HCT116 (cell line): ENCODE results near the gene NXN. TPM values are rescaled to one million over a fixed set of nuclear protein-coding genes. Genes with fewer than 3 reads are reported as not detected.

Experiments
- ATAC-seq: fragments of 200-7000 bp; cut with Tn5 transposase; 2 replicates; pipeline ENCODE4 v1.9.1; 2020; ENCODE audit warnings: mild to moderate bottlenecking, moderate library complexity
- BruUV-seq: library from RNA; stranded (reverse); fragments of 400-500 nt; replicated peaks from 2 replicates; lab custom pipeline; 2021; lab: Mats Ljungman, UMichigan
- CTCF ChIA-PET: fragments of 300-600 bp; sonication (Branson Sonifier 250); formaldehyde crosslinking; loops from one replicate; lab custom pipeline; 2021; ENCODE audit warnings: antibody characterized with exemption; lab: Charles Lee
- POLR2A ChIA-PET: fragments of 300-600, 350-600 bp; sonication (Branson Sonifier 250); formaldehyde crosslinking; loops from one replicate; lab custom pipeline; 2021; ENCODE audit warnings: antibody characterized with exemption; lab: Charles Lee
- RAD21 ChIA-PET, 2 experiments: fragments of 300-600 bp; sonication (Branson Sonifier 250); formaldehyde crosslinking; loops; one replicate each; lab custom pipeline; 2023; ENCODE audit warnings: low total read pairs in 2 of 2; ENCODE audit not compliant: uncharacterized antibody in 2 of 2, unreplicated experiment in 2 of 2, low non-redundant PET in 1 of 2; lab: Charles Lee
- DNase-seq: peaks from one replicate; pipeline ENCODE4 v3.0.0-alpha.2; 2010; ENCODE audit warnings: low read depth, low spot score
- H2AFZ ChIP-seq: fragments of 200-600 bp; shearing (Covaris generic), sonication (generic); 2 replicates; pipeline ENCODE4 v1.6.1; 2017; ENCODE audit warnings: low read depth, mixed run types, mixed read lengths, antibody characterized with exemption, low read length; ENCODE audit not compliant: poor library complexity, severe bottlenecking
- H3K27ac ChIP-seq: 2 replicates; pipeline ENCODE4 v1.5.1; 2012; ENCODE audit warnings: low read depth, low read length
- H3K27me3 ChIP-seq: fragments of 200-600 bp; sonication (generic); 2 replicates; pipeline ENCODE4 v1.6.1; 2016; ENCODE audit warnings: mixed run types, low read length, mixed read lengths; ENCODE audit not compliant: insufficient read depth
- H3K36me3 ChIP-seq, 2 experiments: fragments of 200-500 bp in 1 of 2; fragments of 200-600 bp in 1 of 2; sonication (Bioruptor generic) in 1 of 2; sonication (generic) in 1 of 2; 2 replicates each; pipeline versions ENCODE4 v1.5.1 to v1.6.1; 2014 to 2016; ENCODE audit warnings: low read length in 2 of 2, inconsistent platforms in 1 of 2, mixed read lengths in 1 of 2, mixed run types in 1 of 2; ENCODE audit not compliant: insufficient read depth in 2 of 2, control insufficient read depth in 1 of 2
- H3K4me1 ChIP-seq, 2 experiments: fragments of 200-600 bp in 1 of 2; sonication (generic) in 1 of 2; 2 replicates each; pipeline versions ENCODE4 v1.5.1 to v1.6.1; 2012 to 2017; ENCODE audit warnings: low read length in 2 of 2, inconsistent platforms in 1 of 2, mild to moderate bottlenecking in 1 of 2, mixed read lengths in 1 of 2, mixed run types in 1 of 2, moderate library complexity in 1 of 2; ENCODE audit not compliant: insufficient read depth in 2 of 2, control insufficient read depth in 1 of 2
- H3K4me2 ChIP-seq: fragments of 200-600 bp; sonication (generic); 2 replicates; pipeline ENCODE4 v1.6.1; 2017; ENCODE audit warnings: mixed run types, low read length, mixed read lengths
- H3K4me3 ChIP-seq, 2 experiments: fragments of 200-600 bp in 1 of 2; sonication (generic) in 1 of 2; replicated peaks in 1 of 2; 2 replicates each; pipeline ENCODE4 v1.5.1; 2011 to 2016; ENCODE audit warnings: low read length in 2 of 2, control low read depth in 1 of 2, low read depth in 1 of 2, mild to moderate bottlenecking in 1 of 2, mixed read lengths in 1 of 2, mixed run types in 1 of 2
- H3K79me2 ChIP-seq: fragments of 200-600 bp; sonication (generic); 2 replicates; pipeline ENCODE4 v1.6.1; 2017; ENCODE audit warnings: mild to moderate bottlenecking, mixed run types, low read length, moderate library complexity, mixed read lengths; ENCODE audit not compliant: insufficient read depth
- H3K9ac ChIP-seq: fragments of 200-600 bp; sonication (generic); 2 replicates; pipeline ENCODE4 v1.6.1; 2016; ENCODE audit warnings: low read length, mixed read lengths
- H3K9me2 ChIP-seq: fragments of 200-600 bp; sonication (generic), shearing (Covaris generic); 2 replicates; pipeline ENCODE4 v1.6.1; 2017; ENCODE audit warnings: mixed run types, mild to moderate bottlenecking, moderate library complexity; ENCODE audit not compliant: insufficient read depth
- H3K9me3 ChIP-seq, 2 experiments: fragments of 200-500 bp in 1 of 2; fragments of 200-600 bp in 1 of 2; sonication (Bioruptor generic) in 1 of 2; sonication (generic) in 1 of 2; 2 replicates each; pipeline ENCODE4 v1.6.1; 2014 to 2017; ENCODE audit warnings: low read length in 2 of 2, mixed read lengths in 2 of 2, inconsistent platforms in 1 of 2, low read depth in 1 of 2, mild to moderate bottlenecking in 1 of 2, mixed run types in 1 of 2, moderate library complexity in 1 of 2; ENCODE audit not compliant: control insufficient read depth in 1 of 2, insufficient read depth in 1 of 2
- H4K20me1 ChIP-seq: fragments of 200-600 bp; sonication (generic), shearing (Covaris generic); 2 replicates; pipeline ENCODE4 v1.6.1; 2017; ENCODE audit warnings: mixed run types, mild to moderate bottlenecking, moderate library complexity; ENCODE audit not compliant: insufficient read depth
- CBX3 ChIP-seq: IDR thresholded peaks from 2 replicates; pipeline ENCODE4 v1.6.1; 2012; ENCODE audit warnings: low read depth
- CEBPB ChIP-seq: IDR thresholded peaks from 2 replicates; pipeline ENCODE4 v1.6.1; 2012; ENCODE audit warnings: low read depth
- EGR1 ChIP-seq: IDR thresholded peaks from 2 replicates; pipeline ENCODE4 v1.6.1; 2012; ENCODE audit warnings: low read depth
- ELF1 ChIP-seq: IDR thresholded peaks from 2 replicates; pipeline ENCODE4 v1.6.1; 2012; ENCODE audit warnings: low read depth, borderline replicate concordance
- EZH2 ChIP-seq: fragments of 200-600 bp; sonication (generic); IDR thresholded peaks from 2 replicates; pipeline ENCODE4 v1.6.1; 2017; ENCODE audit warnings: antibody characterized with exemption, mixed run types
- FOSL1 ChIP-seq: IDR thresholded peaks from 2 replicates; pipeline ENCODE4 v1.6.1; 2012; ENCODE audit warnings: low read depth
- JUND ChIP-seq: IDR thresholded peaks from 2 replicates; pipeline ENCODE4 v1.6.1; 2012
- MAX ChIP-seq: IDR thresholded peaks from 2 replicates; pipeline ENCODE4 v1.6.1; 2012
- POLR2AphosphoS5 ChIP-seq: IDR thresholded peaks from 2 replicates; pipeline ENCODE4 v1.6.1; 2011; ENCODE audit warnings: mild to moderate bottlenecking, low read depth, low read length, moderate library complexity
- RAD21 ChIP-seq: IDR thresholded peaks from 2 replicates; pipeline ENCODE4 v1.6.1; 2012; ENCODE audit warnings: low read depth, mild to moderate bottlenecking
- SIN3A ChIP-seq: IDR thresholded peaks from 2 replicates; pipeline ENCODE4 v1.6.1; 2012; ENCODE audit warnings: low read depth
- SP1 ChIP-seq: IDR thresholded peaks from 2 replicates; pipeline ENCODE4 v1.6.1; 2012; ENCODE audit warnings: low read depth
- SRF ChIP-seq: IDR thresholded peaks from 2 replicates; pipeline ENCODE4 v1.6.1; 2012; ENCODE audit warnings: low read depth
- TCF7L2 ChIP-seq: IDR thresholded peaks from 2 replicates; pipeline ENCODE4 v1.7.0; 2011; ENCODE audit warnings: borderline replicate concordance, inconsistent platforms; ENCODE audit not compliant: insufficient read depth, insufficient read length; ENCODE audit errors: extremely low read depth
- YY1 ChIP-seq: IDR thresholded peaks from 2 replicates; pipeline ENCODE4 v1.6.1; 2011; ENCODE audit warnings: low read length, low read depth, moderate library complexity, mild to moderate bottlenecking; ENCODE audit not compliant: insufficient replicate concordance; ENCODE audit errors: extremely low read depth
- ZFX ChIP-seq: fragments of 450-650 bp; IDR thresholded peaks from 2 replicates; pipeline ENCODE4 v1.6.1; 2017
- intact Hi-C: fragments of 100-400 bp; cut with micrococcal nuclease; formaldehyde crosslinking; loops from 2 replicates; pipeline ENCODE4 v1.10.0; 2022
- total RNA-seq: library from RNA; stranded (reverse); gene quantifications from one replicate; pipeline ENCODE4 v1.2.1, GENCODE V29; 2021; ENCODE audit not compliant: unreplicated experiment
- TF ChIP-seq, protein P1 (sequence below), 3 experiments: fragments of 200-600 bp in 1 of 3; sonication (generic) in 1 of 3; IDR thresholded peaks in 2 of 3; conservative IDR thresholded peaks in 1 of 3; 2 replicates each; pipeline ENCODE4 v1.5.1; 2012 to 2017; ENCODE audit warnings: low read depth in 2 of 3, low read length in 2 of 3, antibody characterized with exemption in 1 of 3, borderline replicate concordance in 1 of 3, control low read depth in 1 of 3, mild to moderate bottlenecking in 1 of 3, mixed read lengths in 1 of 3, mixed run types in 1 of 3, moderate library complexity in 1 of 3; ENCODE audit not compliant: insufficient read depth in 1 of 3
- TF ChIP-seq, protein P2 (sequence below): IDR thresholded peaks from 2 replicates; pipeline ENCODE4 v1.6.1; 2011; ENCODE audit warnings: mild to moderate bottlenecking, low read length, moderate library complexity; ENCODE audit not compliant: insufficient replicate concordance; ENCODE audit errors: extremely low read depth

Gene NXN
- total RNA-seq, 1 experiment from 2014 or later, result 83.7 TPM

DNA sequence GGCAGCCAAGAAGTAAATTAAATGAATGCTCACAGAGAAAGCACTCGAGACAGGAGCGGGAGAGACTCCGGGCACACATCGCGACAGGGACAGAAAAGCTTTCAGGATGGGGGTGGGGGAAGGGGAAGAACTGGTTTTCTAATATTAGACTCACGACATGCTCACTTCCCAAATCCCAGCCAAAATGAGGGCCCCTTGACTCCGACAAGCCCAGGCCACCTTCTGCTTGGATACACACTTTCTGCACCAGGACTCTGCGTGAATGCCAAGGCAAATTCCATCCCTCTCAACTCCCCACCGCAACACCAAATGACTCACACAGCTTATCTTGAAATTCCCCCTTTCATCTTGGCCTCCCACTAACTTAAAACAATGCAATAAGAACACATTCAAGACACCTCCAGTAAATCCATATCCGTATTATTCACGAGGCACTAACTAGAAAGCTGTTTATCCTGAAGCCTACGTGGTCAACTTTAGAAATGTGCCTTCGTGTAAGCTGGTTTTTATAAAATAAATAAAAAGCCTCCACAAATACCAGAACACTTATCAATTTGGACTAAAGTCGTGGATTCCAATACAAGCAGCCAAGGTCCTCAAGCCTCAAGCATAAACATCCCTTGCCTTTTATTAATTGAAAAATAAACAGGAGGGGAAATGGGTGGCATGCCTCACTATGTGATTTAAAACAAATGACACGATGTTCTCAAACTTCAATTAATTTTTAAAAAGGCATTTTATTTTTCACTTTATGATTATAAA lies 46.1 kb downstream of the NXN start:
- Histone ChIP-seq H3K27ac (peak overlapping the region; percentile 97), H3K36me3 (no peaks in the 10 kb centered on the region), H3K79me2 (peaks cover 70% of the 10 kb centered on the region), H3K9me3 (no peaks in the 10 kb centered on the region), H3K4me1 (peaks cover 81 to 99% of the 10 kb centered on the region in 2 experiments), H3K9me2 (no peaks in the 10 kb centered on the region), H2AFZ (no peak overlapping the region), H3K27me3 (no peaks in the 10 kb centered on the region), H3K4me2 (peak overlapping the region; percentile 96), H4K20me1 (no peaks in the 10 kb centered on the region), H3K4me3 (peak overlapping the region; percentile 24 to 52), H3K9ac (peak overlapping the region; percentile 95)
- TF ChIP-seq ZFX (no peak), CBX3 (peak; percentile 98), JUND (peak; percentile 99), TCF7L2 (peak; percentile 98), SP1 (peak; percentile 98), SIN3A (peak; percentile 99), FOSL1 (peak; percentile 96), RAD21 (peak; percentile 46; the same call in 1 of the 2 replicates), YY1 (peak; percentile 56), CEBPB (peak; percentile 93), MAX (peak; percentile 79; the same call in 1 of the 2 replicates), EZH2 (no peak), SRF (peak; percentile 77; the same call in 1 of the 2 replicates), EGR1 (peak; percentile 67), POLR2AphosphoS5 (peak; percentile 81), ELF1 (no peak; the same call in 1 of the 2 replicates)
- TF ChIP-seq, protein P1, sequence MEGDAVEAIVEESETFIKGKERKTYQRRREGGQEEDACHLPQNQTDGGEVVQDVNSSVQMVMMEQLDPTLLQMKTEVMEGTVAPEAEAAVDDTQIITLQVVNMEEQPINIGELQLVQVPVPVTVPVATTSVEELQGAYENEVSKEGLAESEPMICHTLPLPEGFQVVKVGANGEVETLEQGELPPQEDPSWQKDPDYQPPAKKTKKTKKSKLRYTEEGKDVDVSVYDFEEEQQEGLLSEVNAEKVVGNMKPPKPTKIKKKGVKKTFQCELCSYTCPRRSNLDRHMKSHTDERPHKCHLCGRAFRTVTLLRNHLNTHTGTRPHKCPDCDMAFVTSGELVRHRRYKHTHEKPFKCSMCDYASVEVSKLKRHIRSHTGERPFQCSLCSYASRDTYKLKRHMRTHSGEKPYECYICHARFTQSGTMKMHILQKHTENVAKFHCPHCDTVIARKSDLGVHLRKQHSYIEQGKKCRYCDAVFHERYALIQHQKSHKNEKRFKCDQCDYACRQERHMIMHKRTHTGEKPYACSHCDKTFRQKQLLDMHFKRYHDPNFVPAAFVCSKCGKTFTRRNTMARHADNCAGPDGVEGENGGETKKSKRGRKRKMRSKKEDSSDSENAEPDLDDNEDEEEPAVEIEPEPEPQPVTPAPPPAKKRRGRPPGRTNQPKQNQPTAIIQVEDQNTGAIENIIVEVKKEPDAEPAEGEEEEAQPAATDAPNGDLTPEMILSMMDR (IDR thresholded peaks at IDR 0.05 in 2 of 3, conservative IDR thresholded peaks at IDR 0.05 in 1 of 3; ENCODE audit: borderline replicate concordance in 1 of 3, insufficient read depth in 1 of 3, low read depth in 2 of 3, low read length in 2 of 3), result no peak
- TF ChIP-seq, protein P2, sequence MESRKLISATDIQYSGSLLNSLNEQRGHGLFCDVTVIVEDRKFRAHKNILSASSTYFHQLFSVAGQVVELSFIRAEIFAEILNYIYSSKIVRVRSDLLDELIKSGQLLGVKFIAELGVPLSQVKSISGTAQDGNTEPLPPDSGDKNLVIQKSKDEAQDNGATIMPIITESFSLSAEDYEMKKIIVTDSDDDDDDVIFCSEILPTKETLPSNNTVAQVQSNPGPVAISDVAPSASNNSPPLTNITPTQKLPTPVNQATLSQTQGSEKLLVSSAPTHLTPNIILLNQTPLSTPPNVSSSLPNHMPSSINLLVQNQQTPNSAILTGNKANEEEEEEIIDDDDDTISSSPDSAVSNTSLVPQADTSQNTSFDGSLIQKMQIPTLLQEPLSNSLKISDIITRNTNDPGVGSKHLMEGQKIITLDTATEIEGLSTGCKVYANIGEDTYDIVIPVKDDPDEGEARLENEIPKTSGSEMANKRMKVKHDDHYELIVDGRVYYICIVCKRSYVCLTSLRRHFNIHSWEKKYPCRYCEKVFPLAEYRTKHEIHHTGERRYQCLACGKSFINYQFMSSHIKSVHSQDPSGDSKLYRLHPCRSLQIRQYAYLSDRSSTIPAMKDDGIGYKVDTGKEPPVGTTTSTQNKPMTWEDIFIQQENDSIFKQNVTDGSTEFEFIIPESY, result peak; percentile 31
- intact Hi-C loops, result loop anchor here (2.0 kb wide), 2 partner anchors 39 to 55 kb away; no protein-coding TSS in a partner anchor
- DNase-seq (peak; percentile 98), ATAC-seq (peak; percentile 73)
- no TSS peak for BruUV-seq
- ChIA-PET RAD21 (no interaction called here), POLR2A (interaction anchor here (1.0 kb wide), 1 partner anchor 11 kb away, joined by 3 read pairs; no protein-coding TSS in a partner anchor), CTCF (interaction anchor here (0.8 to 1.3 kb wide), 2 partner anchors 47 to 54 kb away, joined by 4 read pairs; no protein-coding TSS in a partner anchor)
